Activated naive CD8-positive, alpha-beta T cell (primary cell): ENCODE results near the gene CXCL1.
"Not testable (repeated sequence)": the region's sequence is repeated elsewhere in the genome, so short reads cannot be mapped to it uniquely, and the experiment has no call there.

ENCODE experiments used
- H3K27ac Mint-ChIP-seq: one replicate; pipeline ENCODE4 v1.8.0; 2021; ENCODE audit warnings: mixed read lengths
- H3K27me3 Mint-ChIP-seq: one replicate; pipeline ENCODE4 v1.8.0; 2021; ENCODE audit warnings: mixed read lengths
- H3K36me3 Mint-ChIP-seq: one replicate; pipeline ENCODE4 v1.8.0; 2021; ENCODE audit warnings: mixed read lengths
- H3K4me1 Mint-ChIP-seq: one replicate; pipeline ENCODE4 v1.8.0; 2021; ENCODE audit warnings: low read depth, mixed read lengths
- H3K4me3 Mint-ChIP-seq: one replicate; pipeline ENCODE4 v1.8.0; 2021; ENCODE audit warnings: mild to moderate bottlenecking, mixed read lengths
- H3K9me3 Mint-ChIP-seq: one replicate; pipeline ENCODE4 v1.8.0; 2021; ENCODE audit warnings: low read depth, mixed read lengths

The CXCL1 gene

DNA sequence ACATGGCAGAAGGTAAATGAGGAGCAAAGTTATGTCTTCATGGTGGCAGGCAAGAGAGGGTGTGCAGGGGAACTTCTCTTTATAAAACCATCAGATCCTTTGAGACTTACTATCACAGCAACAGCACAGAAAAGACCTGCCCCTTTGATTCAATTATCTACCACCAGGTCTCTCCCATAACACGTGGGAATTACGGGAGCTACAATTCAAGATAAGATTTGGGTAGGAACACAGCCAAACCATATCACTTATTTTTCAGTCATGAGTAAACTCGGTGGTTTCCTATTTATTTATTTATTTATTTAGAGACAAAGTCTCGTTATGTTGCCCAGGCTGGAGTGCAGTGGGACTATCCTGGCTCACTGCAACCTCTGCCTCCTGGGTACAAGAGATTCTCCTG is 22.1 kb downstream of the CXCL1 start:
- Mint-ChIP-seq H3K27me3 (peaks cover 2% of the 10 kb centered on the region), H3K9me3 (peaks cover 3% of the 10 kb centered on the region), H3K27ac (no peak overlapping the region), H3K36me3 (no peaks in the 10 kb centered on the region), H3K4me1 (no peaks in the 10 kb centered on the region), H3K4me3 (no peak overlapping the region)

DNA sequence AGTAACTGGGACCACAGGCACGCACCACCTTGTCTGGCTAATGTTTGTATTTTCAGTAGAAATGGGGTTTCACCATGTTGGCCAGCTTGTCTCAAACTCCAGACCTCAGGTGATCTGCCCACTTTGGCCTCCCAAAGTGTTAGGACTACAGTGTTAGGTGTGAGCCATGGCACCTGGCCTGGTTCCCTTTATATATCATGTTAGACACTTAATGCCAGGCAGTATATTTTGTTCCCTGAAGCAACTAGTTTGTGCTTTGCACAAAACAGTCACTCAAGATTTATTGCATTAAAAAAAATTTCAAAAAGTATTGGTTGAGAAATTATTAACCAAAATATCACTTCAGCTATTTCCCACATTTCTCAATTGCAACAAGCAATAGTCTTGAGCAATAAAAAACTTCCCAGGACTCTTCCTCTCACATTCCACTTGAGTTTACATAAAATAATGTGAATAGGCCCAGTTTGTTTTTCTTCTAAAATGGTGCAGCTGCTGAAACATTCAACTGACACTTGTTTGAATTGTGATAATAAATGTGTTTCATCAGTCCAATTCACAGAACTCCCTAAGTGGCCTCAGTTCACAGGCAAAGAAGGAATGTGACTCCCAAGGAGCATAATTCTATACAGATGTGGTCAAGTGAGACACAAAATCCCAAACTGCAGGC is 22.7 kb downstream of the CXCL1 start:
- Mint-ChIP-seq H3K9me3 (peaks cover 3% of the 10 kb centered on the region), H3K4me3 (no peak overlapping the region), H3K36me3 (no peaks in the 10 kb centered on the region), H3K4me1 (no peaks in the 10 kb centered on the region), H3K27me3 (peaks cover 2% of the 10 kb centered on the region), H3K27ac (no peak overlapping the region)

DNA sequence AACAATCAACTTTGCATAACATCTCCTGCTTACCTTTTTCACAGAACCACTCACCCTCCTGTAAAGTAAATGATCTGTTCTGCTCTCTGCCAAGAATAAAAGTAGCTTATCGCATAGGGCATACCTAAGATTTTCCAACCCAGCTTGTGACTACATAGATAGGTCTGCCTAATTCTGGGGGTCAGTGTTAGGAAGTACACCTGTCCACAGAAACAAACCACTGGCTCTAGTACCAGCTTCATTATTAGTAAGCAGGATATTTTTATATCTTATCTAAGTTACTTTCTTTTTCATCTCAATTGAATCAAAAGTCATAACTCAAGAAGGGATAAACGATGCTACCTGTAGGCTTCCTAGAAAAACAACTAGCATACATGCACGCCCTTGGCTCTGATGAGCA is 23.8 kb downstream of the CXCL1 start:
- Mint-ChIP-seq H3K27ac (no peak overlapping the region), H3K4me3 (no peak overlapping the region), H3K9me3 (peaks cover 3% of the 10 kb centered on the region), H3K4me1 (no peaks in the 10 kb centered on the region), H3K27me3 (peaks cover 2% of the 10 kb centered on the region), H3K36me3 (no peaks in the 10 kb centered on the region)

DNA sequence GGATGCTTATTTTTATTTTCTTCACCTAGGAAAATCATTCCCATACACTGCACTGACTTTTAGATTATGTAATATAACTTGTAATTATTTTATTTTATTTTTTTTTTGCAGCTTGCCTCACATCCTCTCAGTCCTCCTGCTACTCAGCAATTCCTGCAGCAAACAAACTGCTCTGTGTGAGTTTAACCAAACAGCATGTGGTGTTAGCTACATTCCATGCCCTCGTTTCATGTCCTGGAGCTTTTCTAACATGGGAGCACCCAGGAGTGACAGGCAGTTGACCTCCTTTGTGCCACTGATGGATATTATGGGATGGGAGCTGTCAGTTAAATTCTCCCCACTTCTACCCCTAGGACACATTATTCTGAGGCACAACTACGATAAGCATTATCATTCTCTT is 24.8 kb downstream of the CXCL1 start:
- H3K4me3 Mint-ChIP-seq, result no peak overlapping the region
- H3K36me3 Mint-ChIP-seq, result no peaks in the 10 kb centered on the region
- peaks cover 2% of the 10 kb centered on the region for H3K27me3 Mint-ChIP-seq
- no peaks in the 10 kb centered on the region for H3K4me1 Mint-ChIP-seq
- peaks cover 3% of the 10 kb centered on the region for H3K9me3 Mint-ChIP-seq
- H3K27ac Mint-ChIP-seq, result no peak overlapping the region

DNA sequence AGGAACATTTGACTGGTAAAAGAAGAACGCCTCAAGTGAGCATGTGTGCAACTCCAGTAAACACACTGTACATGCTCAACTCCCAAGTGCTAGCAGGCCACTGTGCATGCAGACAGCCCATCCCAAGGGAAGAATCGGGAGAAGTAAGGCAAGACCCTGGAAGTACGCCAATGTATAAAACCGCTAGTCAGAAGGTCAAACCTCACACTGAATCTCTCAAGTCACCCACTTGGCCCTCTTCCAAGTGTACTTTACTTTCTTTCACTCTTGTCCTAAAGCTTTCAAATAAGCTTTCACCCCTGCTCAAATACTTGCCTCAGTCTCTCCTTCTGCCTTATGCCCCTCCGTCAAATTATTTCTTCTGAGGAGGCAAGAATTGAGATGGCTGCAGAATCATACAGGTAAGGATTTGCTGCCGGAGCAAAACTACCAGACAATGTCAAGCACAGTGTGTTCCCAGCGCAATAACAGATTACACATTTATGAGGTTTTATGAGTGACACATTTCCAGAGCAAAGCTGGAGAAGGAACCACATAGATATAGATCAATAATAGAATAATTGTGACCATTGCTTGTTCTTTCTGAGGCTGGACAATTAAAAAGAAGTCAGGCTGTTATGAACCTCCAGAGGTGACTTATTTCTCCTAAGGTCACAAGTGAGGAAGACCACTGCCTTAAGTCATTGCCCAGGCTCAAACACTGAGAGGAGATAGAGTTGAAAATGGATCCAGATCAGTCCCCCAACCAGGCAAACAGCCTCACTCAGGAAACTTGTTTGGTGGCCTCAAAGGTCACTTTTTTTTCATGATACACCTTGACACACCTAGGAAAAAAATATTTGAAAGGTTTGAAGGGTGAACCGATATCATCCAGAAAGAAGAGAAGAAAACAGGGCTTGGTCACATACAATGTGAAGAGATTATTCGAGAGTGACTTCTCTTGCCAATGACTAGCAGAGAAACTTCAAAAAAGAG is 26.3 kb downstream of the CXCL1 start:
- Mint-ChIP-seq H3K4me3 (no peak overlapping the region), H3K9me3 (peaks cover 3% of the 10 kb centered on the region), H3K27ac (no peak overlapping the region), H3K36me3 (no peaks in the 10 kb centered on the region), H3K27me3 (peaks cover 2% of the 10 kb centered on the region), H3K4me1 (no peaks in the 10 kb centered on the region)

DNA sequence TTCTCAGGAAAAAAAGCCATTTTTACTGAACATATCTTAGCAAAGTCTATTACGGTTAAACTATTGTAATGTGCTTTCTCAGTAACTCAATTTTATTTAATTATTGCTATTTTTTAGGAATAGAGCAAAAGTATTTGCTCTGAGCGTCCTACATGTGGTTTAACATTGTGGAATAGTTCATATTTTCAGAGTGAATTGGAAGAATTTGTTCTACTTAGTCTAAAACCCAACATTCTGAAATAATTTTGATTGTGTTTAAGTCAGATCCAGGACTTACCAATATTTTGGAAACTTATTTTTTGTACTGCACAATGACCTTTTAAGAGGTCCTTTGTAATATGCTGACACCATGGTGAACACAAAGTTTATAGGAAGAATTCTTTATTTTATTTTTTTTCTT is 27.2 kb downstream of the CXCL1 start:
- Mint-ChIP-seq H3K4me1 (no peaks in the 10 kb centered on the region), H3K4me3 (no peak overlapping the region), H3K36me3 (no peaks in the 10 kb centered on the region), H3K9me3 (peaks cover 3% of the 10 kb centered on the region), H3K27me3 (peaks cover 2% of the 10 kb centered on the region), H3K27ac (no peak overlapping the region)

DNA sequence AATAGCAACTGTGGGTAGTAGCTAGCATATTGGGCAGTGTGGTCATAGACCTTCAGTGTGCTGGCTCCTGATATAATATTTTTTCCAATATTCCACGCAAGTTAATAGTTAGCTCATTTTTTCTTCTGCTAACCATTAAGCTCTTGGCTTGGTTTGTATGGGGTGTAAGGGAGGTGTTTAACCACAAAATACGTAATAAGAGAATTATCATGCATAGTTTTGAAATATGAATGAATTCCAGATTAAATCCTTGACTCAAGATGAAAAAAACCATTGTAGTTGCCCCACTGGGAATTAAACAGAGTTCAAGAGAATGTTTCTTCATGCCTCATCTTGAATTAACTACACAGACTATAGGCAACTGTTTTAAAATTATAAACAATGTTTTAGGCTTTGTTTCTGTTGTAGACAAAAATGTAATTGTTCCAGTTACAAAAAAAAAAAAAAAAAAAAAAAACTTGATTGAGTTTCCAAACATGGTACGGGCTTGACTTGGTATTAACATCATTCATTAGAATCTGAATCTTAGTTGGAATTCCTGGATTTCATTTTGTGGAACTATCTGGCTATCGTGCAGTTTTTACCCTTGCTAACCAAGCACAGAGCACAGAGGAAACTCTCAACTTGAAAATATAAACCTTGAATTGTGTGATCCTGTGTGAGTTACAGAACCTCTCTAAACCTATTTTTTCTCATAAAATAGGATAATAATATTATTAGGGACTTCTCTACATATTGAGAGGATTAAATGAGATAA is 28.4 kb downstream of the CXCL1 start:
- no peaks in the 10 kb centered on the region for H3K4me1 Mint-ChIP-seq
- peaks cover 3% of the 10 kb centered on the region for H3K9me3 Mint-ChIP-seq

DNA sequence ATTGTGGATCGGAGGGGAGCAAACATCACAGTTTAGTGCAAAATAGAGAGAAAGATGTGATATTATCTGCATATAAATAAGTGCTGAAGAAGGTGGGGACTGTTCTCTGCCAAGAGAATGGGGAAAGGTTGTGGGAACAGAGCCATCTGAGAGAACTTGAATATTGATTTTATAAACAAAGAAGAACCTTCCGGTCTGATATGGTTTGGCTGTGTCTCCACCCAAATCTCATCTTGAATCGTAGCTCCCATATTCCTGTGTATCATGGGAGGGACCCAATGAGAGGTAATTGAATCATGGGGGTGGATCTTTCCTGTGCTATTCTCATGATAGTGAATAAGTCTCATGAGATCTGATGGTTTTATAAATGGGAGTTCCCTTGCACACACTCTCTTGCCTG is 30.1 kb downstream of the CXCL1 start:
- not testable (repeated sequence) for H3K27me3 Mint-ChIP-seq, H3K27ac Mint-ChIP-seq, H3K4me1 Mint-ChIP-seq, H3K4me3 Mint-ChIP-seq, H3K36me3 Mint-ChIP-seq, H3K9me3 Mint-ChIP-seq

More for the DNA sequence above, 28.4 kb downstream of the CXCL1 start:
- Mint-ChIP-seq H3K27ac (no peak overlapping the region), H3K27me3 (no peaks in the 10 kb centered on the region), H3K4me3 (no peak overlapping the region), H3K36me3 (no peaks in the 10 kb centered on the region)

DNA sequence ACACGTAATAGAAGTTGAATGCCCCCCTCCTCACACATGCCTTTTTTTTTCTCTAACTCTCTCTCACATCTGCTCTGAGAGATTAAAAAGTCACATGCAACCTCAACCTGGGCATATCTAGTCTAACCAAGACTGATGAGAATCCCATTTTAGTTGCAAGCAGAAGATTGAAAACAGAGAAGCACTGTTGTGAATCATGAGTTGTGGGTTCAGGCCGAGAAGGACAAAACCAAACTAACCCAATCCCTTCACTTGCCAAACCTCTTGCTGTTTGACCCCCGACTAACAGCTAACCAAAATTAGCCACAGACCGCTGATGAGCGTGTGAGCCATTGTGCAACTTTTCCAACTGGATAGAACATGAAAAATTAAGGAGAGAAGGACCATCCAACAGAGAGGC is 31.8 kb downstream of the CXCL1 start:
- H3K36me3 Mint-ChIP-seq, result no peaks in the 10 kb centered on the region
- no peaks in the 10 kb centered on the region for H3K4me1 Mint-ChIP-seq
- H3K9me3 Mint-ChIP-seq, result no peaks in the 10 kb centered on the region
- no peak overlapping the region for H3K27ac Mint-ChIP-seq
- no peak overlapping the region for H3K4me3 Mint-ChIP-seq
- no peaks in the 10 kb centered on the region for H3K27me3 Mint-ChIP-seq

DNA sequence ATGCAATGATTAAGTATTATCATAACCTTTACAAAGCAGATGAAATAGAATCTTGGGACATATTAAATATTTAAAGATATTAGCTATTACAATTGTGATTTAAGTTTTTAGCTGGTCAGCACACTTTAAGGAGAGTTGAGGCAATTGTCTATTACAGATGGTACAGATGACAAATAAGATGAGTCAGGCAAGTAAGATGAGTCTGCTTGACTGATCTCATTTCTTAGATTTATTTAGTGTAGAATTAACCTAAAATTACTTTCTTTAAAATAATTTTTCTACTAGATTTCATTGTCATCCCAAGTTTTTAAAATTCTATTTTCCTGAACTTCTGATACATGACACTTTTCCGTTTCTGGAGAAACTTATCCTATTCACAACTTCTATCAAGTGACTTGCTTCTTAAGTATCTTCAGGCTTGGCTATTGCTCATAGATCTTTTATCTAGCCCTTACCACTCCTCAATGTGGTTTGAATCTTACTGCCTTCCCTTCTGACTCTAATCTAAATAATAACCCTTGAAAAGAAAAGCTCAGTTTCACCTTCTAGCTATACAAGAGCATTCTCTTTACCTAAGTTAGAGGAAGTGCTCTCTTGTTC is 32.9 kb downstream of the CXCL1 start:
- Mint-ChIP-seq H3K27me3 (no peaks in the 10 kb centered on the region), H3K4me3 (no peak overlapping the region), H3K4me1 (no peaks in the 10 kb centered on the region)

DNA sequence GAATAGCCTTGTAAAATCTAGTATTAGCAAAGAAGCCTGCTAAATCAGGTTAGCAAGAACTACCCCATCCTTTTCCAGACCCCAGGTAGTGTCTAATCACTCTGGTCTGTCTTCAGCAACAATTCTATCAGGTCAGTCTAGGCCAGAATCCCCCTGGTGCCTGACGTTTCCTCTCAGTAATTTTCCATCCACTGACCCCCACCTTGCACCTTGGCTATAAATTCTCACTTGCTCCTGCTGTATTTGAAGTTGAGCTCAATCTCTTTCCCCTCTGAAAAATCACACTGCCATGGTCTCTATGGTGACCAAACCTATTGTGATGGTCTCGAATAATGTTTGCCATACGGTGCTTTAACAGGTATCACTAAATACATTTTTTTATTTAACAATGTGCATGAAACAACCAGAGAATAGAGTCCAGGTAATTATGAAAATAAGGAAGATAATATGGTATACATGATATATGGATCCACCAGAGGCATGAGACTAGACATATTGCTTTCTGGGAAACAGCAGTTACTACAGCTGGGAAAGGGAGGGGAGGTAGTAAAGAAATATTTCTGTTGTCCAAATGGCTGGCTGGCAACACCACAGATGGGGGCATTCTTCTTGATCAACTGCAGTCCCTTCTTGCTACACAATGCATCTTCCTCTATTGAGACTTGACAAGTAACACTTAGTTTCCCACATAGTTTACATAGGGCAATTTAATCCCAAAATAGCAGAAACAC is 33.8 kb downstream of the CXCL1 start:
- no peaks in the 10 kb centered on the region for H3K9me3 Mint-ChIP-seq
- H3K27me3 Mint-ChIP-seq, result no peaks in the 10 kb centered on the region
- H3K4me1 Mint-ChIP-seq, result no peaks in the 10 kb centered on the region
- H3K27ac Mint-ChIP-seq, result no peak overlapping the region
- no peak overlapping the region for H3K4me3 Mint-ChIP-seq
- H3K36me3 Mint-ChIP-seq, result no peaks in the 10 kb centered on the region

More for the DNA sequence above, 32.9 kb downstream of the CXCL1 start:
- Mint-ChIP-seq H3K27ac (no peak overlapping the region), H3K36me3 (no peaks in the 10 kb centered on the region), H3K9me3 (no peaks in the 10 kb centered on the region)

DNA sequence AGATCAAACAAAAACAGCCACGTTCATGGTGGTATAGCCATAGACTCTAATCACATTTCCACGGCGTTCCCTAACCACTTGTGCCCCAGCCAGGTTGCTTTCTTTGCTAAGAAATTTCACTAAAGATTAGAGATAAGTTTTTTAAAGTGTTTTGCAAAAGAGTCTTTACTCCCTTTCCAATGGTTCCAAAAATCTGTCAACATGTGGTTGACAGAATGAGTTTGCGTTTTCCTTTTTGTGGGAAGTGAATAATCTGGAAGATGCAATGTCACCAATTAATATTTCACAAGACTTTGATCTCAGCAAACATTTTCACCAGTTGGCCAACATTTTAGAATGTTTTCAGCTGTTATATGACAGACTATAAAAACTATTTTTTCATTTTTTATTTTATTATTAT is 35.3 kb downstream of the CXCL1 start:
- Mint-ChIP-seq H3K4me1 (no peaks in the 10 kb centered on the region), H3K36me3 (no peaks in the 10 kb centered on the region), H3K4me3 (no peak overlapping the region), H3K9me3 (no peaks in the 10 kb centered on the region), H3K27me3 (no peaks in the 10 kb centered on the region), H3K27ac (no peak overlapping the region)

DNA sequence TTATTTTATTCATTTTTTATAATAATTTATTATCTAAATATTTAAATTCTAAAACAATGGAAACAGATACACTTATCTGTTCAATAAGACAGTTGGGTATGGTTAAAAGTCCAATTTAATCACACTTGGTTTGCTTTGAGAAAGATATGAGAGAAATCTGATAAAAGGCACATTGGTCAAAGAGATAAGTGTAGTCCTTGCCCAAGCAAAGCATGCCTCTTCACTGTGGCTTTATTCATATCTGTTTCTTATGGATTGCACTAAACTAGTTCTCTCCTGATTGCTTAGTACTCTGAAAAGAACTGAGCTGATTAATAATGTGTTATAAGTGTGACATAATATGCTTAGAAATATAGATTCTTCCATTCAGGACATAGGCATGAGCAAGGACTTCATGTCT is 39.8 kb downstream of the CXCL1 start:
- Mint-ChIP-seq H3K27me3 (no peaks in the 10 kb centered on the region), H3K9me3 (no peaks in the 10 kb centered on the region), H3K36me3 (no peaks in the 10 kb centered on the region), H3K27ac (no peak overlapping the region), H3K4me1 (no peaks in the 10 kb centered on the region), H3K4me3 (no peak overlapping the region)

DNA sequence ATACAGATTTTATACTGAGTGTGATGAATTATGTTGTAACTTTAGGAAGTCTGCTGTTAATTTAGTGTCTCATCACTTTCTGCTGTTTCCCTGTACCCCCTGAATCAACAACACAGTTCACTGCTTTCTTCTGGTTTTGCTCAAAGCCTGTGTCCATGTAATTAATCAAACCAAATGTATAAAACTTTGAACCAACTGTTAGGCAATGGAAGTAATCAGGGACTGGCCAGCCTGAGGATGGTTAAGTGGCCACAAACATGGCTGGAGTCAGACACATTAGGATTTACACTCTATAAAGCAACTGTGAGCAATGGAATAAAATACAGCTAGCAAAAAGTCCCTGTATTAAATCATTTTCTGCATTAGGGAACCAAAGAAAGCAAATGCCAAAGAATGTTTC is 42.6 kb downstream of the CXCL1 start:
- H3K27ac Mint-ChIP-seq, result no peak overlapping the region
- H3K36me3 Mint-ChIP-seq, result no peaks in the 10 kb centered on the region
- no peak overlapping the region for H3K4me3 Mint-ChIP-seq
- no peaks in the 10 kb centered on the region for H3K4me1 Mint-ChIP-seq
- no peaks in the 10 kb centered on the region for H3K9me3 Mint-ChIP-seq
- H3K27me3 Mint-ChIP-seq, result no peaks in the 10 kb centered on the region
